Suprapubic skin (tissue), 4 donors: Measurements from ENCODE around the gene SSNA1. TPM values are rescaled to one million over a fixed set of nuclear protein-coding genes. Genes with fewer than 3 reads are reported as not detected.
A peak's percentile ranks its signal among the peaks of the same experiment; 100 is the strongest.

Experiments
- DNase-seq, 2 donors: peaks; one replicate each; pipeline ENCODE4 v3.0.0-alpha.2; 2019; ENCODE audit warnings: low spot score in 2 of 2
- H3K27ac ChIP-seq: fragments of 200-600 bp; sonication (generic); one replicate; pipeline ENCODE4 v1.5.1; 2019
- H3K27me3 ChIP-seq: fragments of 200-600 bp; sonication (generic); one replicate; pipeline ENCODE4 v1.5.1; 2019
- H3K36me3 ChIP-seq: fragments of 200-600 bp; sonication (generic); one replicate; pipeline ENCODE4 v1.5.1; 2019
- H3K4me1 ChIP-seq: fragments of 200-600 bp; sonication (generic); one replicate; pipeline ENCODE4 v1.5.1; 2019
- H3K4me3 ChIP-seq: fragments of 200-600 bp; sonication (generic); one replicate; pipeline ENCODE4 v1.5.1; 2019; ENCODE audit warnings: mild to moderate bottlenecking
- H3K9me3 ChIP-seq: fragments of 200-600 bp; sonication (generic); one replicate; pipeline ENCODE4 v1.5.1; 2019
- CTCF ChIP-seq, 2 donors: fragments of 200-600 bp in 1 of 2; fragments of 450-650 bp in 1 of 2; sonication (generic) in 1 of 2; IDR thresholded peaks; one replicate each; pipeline ENCODE4 v1.5.1; 2016 to 2019; ENCODE audit warnings: antibody characterized with exemption in 2 of 2, mild to moderate bottlenecking in 1 of 2, moderate library complexity in 1 of 2
- EP300 ChIP-seq: sonication (generic); formaldehyde crosslinking; IDR thresholded peaks from one replicate; pipeline ENCODE4 v1.6.1; 2017; ENCODE audit warnings: antibody characterized with exemption
- POLR2A ChIP-seq, 2 donors: fragments of 450-650 bp; IDR thresholded peaks; one replicate each; pipeline ENCODE4 v1.6.1; 2017; ENCODE audit warnings: antibody characterized with exemption in 2 of 2, mild to moderate bottlenecking in 2 of 2, moderate library complexity in 2 of 2
- POLR2AphosphoS5 ChIP-seq, 3 donors: sonication (generic); formaldehyde crosslinking; IDR thresholded peaks; one replicate each; pipeline ENCODE4 v1.6.1; 2017; ENCODE audit warnings: antibody characterized with exemption in 3 of 3
- WGBS: methylation state at CpG from one replicate; pipeline ENCODE4 v1.1.5; 2018; 5-methylcytosine and 5-hydroxymethylcytosine counted together
- total RNA-seq, 4 donors: library from RNA; depleted of rRNA; stranded (reverse); fragments of >200 nt; gene quantifications; one replicate each; pipeline ENCODE4 v1.1.0, GENCODE V29; 2016

Gene SSNA1
- total RNA-seq, 4 donors from 2014 or later = 45.9 to 72.0 (median 71.1) TPM

DNA sequence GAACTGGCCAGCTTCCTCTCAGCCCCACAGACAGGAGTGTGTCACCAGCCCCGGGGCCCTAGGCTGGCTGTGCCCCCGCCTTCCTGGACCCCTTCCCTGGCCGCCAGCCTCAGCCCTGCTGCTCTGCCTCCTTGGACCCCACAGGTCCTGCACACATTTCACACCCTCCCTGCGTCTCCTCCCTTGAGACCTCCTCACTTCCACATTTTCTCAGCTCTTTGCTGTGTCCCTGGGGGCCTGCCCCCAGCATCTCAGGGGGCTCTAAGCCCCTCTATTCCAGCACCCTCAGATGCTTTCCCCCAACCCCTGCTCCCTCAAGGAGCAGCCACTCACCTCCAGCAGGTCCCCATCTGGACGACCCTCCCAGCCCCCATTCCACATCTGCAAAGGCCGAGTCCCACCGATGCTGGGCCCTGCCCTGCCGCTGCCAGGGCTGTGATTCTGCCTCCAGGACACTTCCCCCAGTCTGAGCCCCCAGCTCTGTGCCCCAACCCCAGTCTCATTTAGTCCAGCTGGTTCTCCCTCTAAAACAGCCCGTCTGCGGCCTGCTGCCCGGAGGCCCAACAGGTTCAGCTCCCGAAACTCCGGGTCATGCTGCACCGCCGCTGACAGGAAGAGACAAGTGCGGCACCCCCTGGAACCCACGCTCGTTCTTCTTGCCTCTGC is 46.4 kb downstream of the SSNA1 start:
- Histone ChIP-seq H3K4me1 (peaks cover 41% of the 10 kb centered on the region), H3K36me3 (no peaks in the 10 kb centered on the region), H3K27ac (no peak overlapping the region), H3K9me3 (no peaks in the 10 kb centered on the region), H3K4me3 (no peak overlapping the region), H3K27me3 (peaks cover 62% of the 10 kb centered on the region)
- TF ChIP-seq EP300 (no peak), POLR2A (IDR thresholded peaks at IDR 0.05) (no peak), CTCF (IDR thresholded peaks at IDR 0.05) (no peak), POLR2AphosphoS5 (IDR thresholded peaks at IDR 0.05) (no peak)
- 66% methylated on average over 17 of the region's 18 CpGs for WGBS
- no peak for DNase-seq

GRCh38 chr9:137235424-137236237 is 47.2 kb downstream of the SSNA1 start:
- no peak for TF ChIP-seq CTCF (IDR thresholded peaks at IDR 0.05)
- no peak for TF ChIP-seq POLR2AphosphoS5 (IDR thresholded peaks at IDR 0.05)
- TF ChIP-seq EP300 = no peak
- no peak for TF ChIP-seq POLR2A (IDR thresholded peaks at IDR 0.05)
- no peaks in the 10 kb centered on the region for H3K9me3 ChIP-seq
- 62% methylated on average over 12 of the region's 35 CpGs for WGBS
- H3K27me3 ChIP-seq = peaks cover 54% of the 10 kb centered on the region
- no peak overlapping the region for H3K27ac ChIP-seq
- H3K4me3 ChIP-seq = peak overlapping the region; percentile 2
- H3K36me3 ChIP-seq = no peaks in the 10 kb centered on the region
- H3K4me1 ChIP-seq = peaks cover 45% of the 10 kb centered on the region
- DNase-seq = no peak

DNA sequence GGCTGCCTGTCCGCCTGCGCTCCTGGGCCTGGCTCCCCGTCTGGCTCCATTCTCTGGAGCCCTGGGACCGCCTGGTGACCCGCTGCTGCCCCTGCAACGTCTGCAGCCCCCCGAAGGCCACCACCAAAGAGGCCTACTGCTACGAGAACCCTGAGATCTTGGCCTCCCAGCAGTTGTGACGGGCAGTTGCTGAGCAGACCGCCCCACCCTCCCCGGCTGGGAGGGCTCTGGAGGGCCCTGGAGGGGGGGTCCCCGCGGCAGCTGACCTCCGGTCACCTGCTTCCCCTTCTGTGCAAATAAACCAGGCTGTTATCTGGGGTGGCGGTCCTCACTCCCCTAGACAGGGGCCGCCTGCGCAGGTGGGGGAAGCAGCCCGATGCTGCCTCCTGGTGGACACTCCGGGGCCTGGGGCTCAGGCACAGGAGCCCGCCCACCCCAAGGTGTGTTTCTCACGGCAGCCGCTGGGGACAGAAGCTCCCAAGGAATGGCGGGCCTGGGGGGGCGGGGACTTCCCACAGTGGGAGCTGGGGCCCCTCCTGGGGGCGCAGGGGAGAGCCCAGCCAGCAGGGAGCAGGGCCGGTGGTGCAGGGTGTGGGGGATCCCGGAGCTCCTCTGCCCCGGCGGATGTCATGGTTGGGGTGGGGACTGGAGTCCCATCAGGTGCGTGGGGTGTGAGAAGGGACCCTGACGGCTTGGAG is 47.9 kb downstream of the SSNA1 start:
- no peaks in the 10 kb centered on the region for H3K9me3 ChIP-seq
- 21% methylated on average over 14 of the region's 31 CpGs for WGBS
- no peaks in the 10 kb centered on the region for H3K36me3 ChIP-seq
- peaks cover 47% of the 10 kb centered on the region for H3K27me3 ChIP-seq
- peak; percentile 93 to 94 for DNase-seq
- peak; percentile 96 to 100 for TF ChIP-seq CTCF (IDR thresholded peaks at IDR 0.05)
- no peak for TF ChIP-seq POLR2A (IDR thresholded peaks at IDR 0.05)
- no peak for TF ChIP-seq POLR2AphosphoS5 (IDR thresholded peaks at IDR 0.05)
- TF ChIP-seq EP300 = no peak
- H3K27ac ChIP-seq = peak overlapping the region; percentile 78
- H3K4me3 ChIP-seq = peak overlapping the region; percentile 24
- peaks cover 45% of the 10 kb centered on the region for H3K4me1 ChIP-seq

DNA sequence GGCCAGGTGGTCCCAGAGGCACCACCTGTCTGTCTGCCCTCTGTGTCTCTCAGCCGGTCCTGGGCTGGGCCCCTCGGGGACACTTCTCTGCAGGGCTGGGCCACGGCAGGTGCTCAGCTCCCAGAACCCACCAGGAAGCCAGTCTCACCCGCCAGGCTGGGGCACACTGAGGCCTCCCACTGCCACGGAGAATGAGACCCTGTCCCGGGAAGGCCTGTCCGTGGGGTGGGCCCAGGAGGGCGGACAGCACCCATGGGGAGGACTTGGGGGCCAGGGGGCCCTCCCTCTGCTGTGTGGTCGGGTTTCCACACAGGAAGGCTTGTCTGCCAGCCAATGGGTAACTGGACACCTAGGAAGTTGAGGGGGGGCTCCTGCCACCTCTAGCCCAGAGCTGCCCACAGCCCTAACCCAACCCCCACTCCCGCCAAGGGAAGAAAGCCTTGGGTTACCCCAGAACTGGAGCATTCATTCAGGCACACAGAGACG is 48.5 kb downstream of the SSNA1 start:
- Histone ChIP-seq H3K9me3 (no peaks in the 10 kb centered on the region), H3K4me3 (peak overlapping the region; percentile 24), H3K27me3 (peaks cover 41% of the 10 kb centered on the region), H3K27ac (peak overlapping the region; percentile 78), H3K4me1 (peaks cover 48% of the 10 kb centered on the region), H3K36me3 (peaks cover under 1% of the 10 kb centered on the region)
- no peak for TF ChIP-seq EP300
- TF ChIP-seq POLR2A (IDR thresholded peaks at IDR 0.05) = no peak
- TF ChIP-seq POLR2AphosphoS5 (IDR thresholded peaks at IDR 0.05) = no peak
- no peak for TF ChIP-seq CTCF (IDR thresholded peaks at IDR 0.05)
- 32% methylated on average over 9 of the region's 11 CpGs for WGBS
- DNase-seq = no peak
